Parathyroid adenoma (tissue), 2 donors: Measurements from ENCODE around the gene CLC.

Experiments
- H2AFZ ChIP-seq: fragments of 300-600 bp; sonication (generic); one replicate; pipeline ENCODE4 v1.7.0; 2017; ENCODE audit warnings: antibody characterized with exemption, mild to moderate bottlenecking
- H3K27ac ChIP-seq: fragments of 300-600 bp; sonication (generic); one replicate; pipeline ENCODE4 v1.7.0; 2017
- H3K27me3 ChIP-seq: fragments of 300-600 bp; sonication (generic); one replicate; pipeline ENCODE4 v1.7.0; 2017; ENCODE audit warnings: low read length; ENCODE audit not compliant: control insufficient read depth, insufficient read depth
- H3K36me3 ChIP-seq: fragments of 300-600 bp; sonication (generic); one replicate; pipeline ENCODE4 v1.7.0; 2017; ENCODE audit warnings: low read length; ENCODE audit not compliant: control insufficient read depth, insufficient read depth
- H3K4me1 ChIP-seq: fragments of 300-600 bp; sonication (generic); one replicate; pipeline ENCODE4 v1.7.0; 2017; ENCODE audit warnings: control low read depth
- H3K4me2 ChIP-seq: fragments of 300-600 bp; sonication (generic); one replicate; pipeline ENCODE4 v1.7.0; 2017; ENCODE audit warnings: low read length
- H3K4me3 ChIP-seq: fragments of 300-600 bp; sonication (generic); one replicate; pipeline ENCODE4 v1.7.0; 2017; ENCODE audit warnings: low read depth, low read length
- H3K79me2 ChIP-seq: fragments of 300-600 bp; sonication (generic); one replicate; pipeline ENCODE4 v1.7.0; 2017; ENCODE audit warnings: control low read depth
- H3K9ac ChIP-seq: fragments of 300-600 bp; sonication (generic); one replicate; pipeline ENCODE4 v1.7.0; 2017; ENCODE audit warnings: mild to moderate bottlenecking
- H3K9me3 ChIP-seq: fragments of 300-600 bp; sonication (generic); one replicate; pipeline ENCODE4 v1.7.0; 2017; ENCODE audit warnings: low read length; ENCODE audit not compliant: control insufficient read depth
- CTCF ChIP-seq: fragments of 300-600 bp; sonication (generic); IDR thresholded peaks from one replicate; pipeline ENCODE4 v1.7.0; 2017; ENCODE audit warnings: antibody characterized with exemption, mild to moderate bottlenecking
- donor health status: primary hyperparathyroidism.

The CLC gene

GRCh38 chr19:39740395-39740794 is 2.6 kb upstream of the CLC start:
- Histone ChIP-seq H3K79me2 (no peaks in the 10 kb centered on the region), H3K27me3 (no peaks in the 10 kb centered on the region), H3K4me2 (no peak overlapping the region), H2AFZ (no peak overlapping the region), H3K9me3 (no peaks in the 10 kb centered on the region), H3K9ac (no peak overlapping the region), H3K36me3 (no peaks in the 10 kb centered on the region), H3K4me3 (no peak overlapping the region), H3K4me1 (no peaks in the 10 kb centered on the region), H3K27ac (no peak overlapping the region)
- no peak for TF ChIP-seq CTCF

GRCh38 chr19:39738814-39739213 is 985 bp upstream of the CLC start:
- Histone ChIP-seq H3K36me3 (no peaks in the 10 kb centered on the region), H3K4me2 (no peak overlapping the region), H3K27me3 (no peaks in the 10 kb centered on the region), H3K9me3 (no peaks in the 10 kb centered on the region), H3K4me1 (no peaks in the 10 kb centered on the region), H3K79me2 (no peaks in the 10 kb centered on the region), H2AFZ (no peak overlapping the region), H3K27ac (no peak overlapping the region), H3K9ac (no peak overlapping the region), H3K4me3 (no peak overlapping the region)
- TF ChIP-seq CTCF: no peak

DNA sequence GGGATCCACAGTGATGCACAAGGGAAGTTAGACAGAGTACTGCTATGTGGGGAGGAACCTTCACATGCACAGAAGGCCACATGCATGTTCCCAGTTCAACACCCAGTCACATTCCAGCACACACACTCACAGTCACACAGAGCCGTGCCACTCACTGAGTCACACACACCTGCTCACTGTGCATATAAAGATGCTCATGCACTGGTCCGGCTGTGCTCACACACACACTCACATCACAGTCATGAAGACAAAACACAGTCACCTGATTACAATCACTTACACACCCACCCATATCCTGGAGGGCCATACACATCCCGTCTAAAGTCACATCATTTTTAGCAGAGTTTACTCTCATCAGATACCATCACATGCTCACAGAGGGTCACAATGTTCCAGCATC is 478 bp downstream of the CLC start:
- TF ChIP-seq CTCF: no peak
- H2AFZ ChIP-seq: no peak overlapping the region
- no peaks in the 10 kb centered on the region for H3K79me2 ChIP-seq
- no peaks in the 10 kb centered on the region for H3K27me3 ChIP-seq
- no peak overlapping the region for H3K27ac ChIP-seq
- H3K36me3 ChIP-seq: peaks cover 3% of the 10 kb centered on the region
- H3K9me3 ChIP-seq: no peaks in the 10 kb centered on the region
- no peak overlapping the region for H3K9ac ChIP-seq
- H3K4me2 ChIP-seq: no peak overlapping the region
- H3K4me1 ChIP-seq: no peaks in the 10 kb centered on the region
- no peak overlapping the region for H3K4me3 ChIP-seq

DNA sequence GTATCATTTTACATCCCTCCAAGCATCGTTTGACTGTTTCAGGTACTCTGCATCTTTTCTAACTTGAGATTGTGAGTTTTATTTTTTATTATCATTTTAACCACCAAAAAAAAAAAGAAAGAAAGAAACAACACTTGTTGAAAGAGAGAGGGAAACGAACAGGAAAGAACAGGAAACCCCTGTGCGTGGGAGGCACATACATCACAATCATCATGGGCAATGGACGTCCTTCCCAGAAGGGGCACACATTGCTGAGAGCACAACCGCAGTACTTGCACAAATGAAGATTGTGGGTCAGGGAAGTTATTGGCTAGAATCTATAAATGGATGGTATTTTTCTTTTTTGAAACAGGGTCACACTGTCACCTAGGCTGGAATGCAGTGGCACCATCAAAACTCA is 1.7 kb downstream of the CLC start:
- no peaks in the 10 kb centered on the region for H3K9me3 ChIP-seq
- H2AFZ ChIP-seq: no peak overlapping the region
- no peak overlapping the region for H3K27ac ChIP-seq
- no peaks in the 10 kb centered on the region for H3K27me3 ChIP-seq
- H3K4me3 ChIP-seq: no peak overlapping the region
- TF ChIP-seq CTCF: no peak
- no peaks in the 10 kb centered on the region for H3K4me1 ChIP-seq
- no peak overlapping the region for H3K9ac ChIP-seq
- no peaks in the 10 kb centered on the region for H3K79me2 ChIP-seq
- no peak overlapping the region for H3K4me2 ChIP-seq
- peaks cover 3% of the 10 kb centered on the region for H3K36me3 ChIP-seq

DNA sequence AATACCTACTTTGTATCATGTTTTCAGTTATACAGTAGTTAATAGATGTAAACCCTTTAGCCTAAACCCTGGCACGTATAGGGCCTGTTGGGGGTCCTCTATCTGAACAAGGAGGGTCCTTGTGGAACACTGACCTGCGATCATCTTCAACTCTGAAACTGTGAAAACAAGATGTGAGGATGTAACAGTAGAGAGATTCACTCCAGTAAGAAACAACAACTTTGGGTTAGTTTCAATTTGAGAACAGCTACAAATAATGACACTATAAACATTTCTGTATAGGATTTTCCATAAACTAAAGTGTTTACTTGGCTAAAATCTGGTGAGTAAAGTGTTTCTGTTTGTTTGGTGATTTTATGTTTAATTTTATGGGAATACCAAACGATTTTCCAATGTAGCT is 2.1 kb downstream of the CLC start:
- Histone ChIP-seq H3K9ac (no peak overlapping the region), H3K27me3 (no peaks in the 10 kb centered on the region), H3K27ac (no peak overlapping the region), H3K36me3 (peaks cover 3% of the 10 kb centered on the region), H3K4me2 (no peak overlapping the region), H2AFZ (no peak overlapping the region), H3K4me3 (no peak overlapping the region), H3K9me3 (no peaks in the 10 kb centered on the region), H3K79me2 (no peaks in the 10 kb centered on the region), H3K4me1 (no peaks in the 10 kb centered on the region)
- TF ChIP-seq CTCF: no peak
